HG03457 (cell line): Measurements from ENCODE around the gene CFC1.
"Not testable (repeated sequence)": the region's sequence is repeated elsewhere in the genome, so short reads cannot be mapped to it uniquely, and the experiment has no call there.

ENCODE experiments used
- ATAC-seq: cut with Tn5 transposase; IDR thresholded peaks from one replicate; pipeline ENCODE4 v1.9.1; 2021; ENCODE audit warnings: moderate number of reproducible peaks; ENCODE audit not compliant: unreplicated experiment

The CFC1 gene

GRCh38 chr2:130584726-130585125 lies 14.6 kb downstream of the CFC1 start:
- not testable (repeated sequence) for ATAC-seq

GRCh38 chr2:130583582-130583981 lies 15.8 kb downstream of the CFC1 start:
- ATAC-seq, result not testable (repeated sequence)

DNA sequence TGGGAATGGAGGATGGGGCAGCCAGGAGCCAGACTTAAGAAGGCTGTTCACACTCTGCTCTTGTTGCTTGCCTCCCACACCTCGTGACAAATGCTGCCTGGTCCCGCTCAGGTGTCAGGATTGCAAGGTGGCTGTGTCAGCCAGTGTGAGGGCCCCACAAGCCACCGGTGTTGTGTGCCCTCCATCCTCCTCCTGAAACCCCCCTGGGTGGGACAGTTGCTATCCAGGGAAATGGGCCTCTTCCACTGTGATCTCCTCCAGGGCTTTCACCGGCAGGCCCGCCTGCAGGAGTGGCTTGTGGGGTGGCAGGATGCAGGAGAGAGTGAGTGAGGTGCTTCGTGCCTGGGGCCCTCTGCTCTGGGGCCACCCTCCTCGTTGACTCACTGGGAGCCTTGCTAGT lies 16.4 kb downstream of the CFC1 start:
- ATAC-seq, result not testable (repeated sequence)

GRCh38 chr2:130581491-130581890 lies 17.9 kb downstream of the CFC1 start:
- not testable (repeated sequence) for ATAC-seq

DNA sequence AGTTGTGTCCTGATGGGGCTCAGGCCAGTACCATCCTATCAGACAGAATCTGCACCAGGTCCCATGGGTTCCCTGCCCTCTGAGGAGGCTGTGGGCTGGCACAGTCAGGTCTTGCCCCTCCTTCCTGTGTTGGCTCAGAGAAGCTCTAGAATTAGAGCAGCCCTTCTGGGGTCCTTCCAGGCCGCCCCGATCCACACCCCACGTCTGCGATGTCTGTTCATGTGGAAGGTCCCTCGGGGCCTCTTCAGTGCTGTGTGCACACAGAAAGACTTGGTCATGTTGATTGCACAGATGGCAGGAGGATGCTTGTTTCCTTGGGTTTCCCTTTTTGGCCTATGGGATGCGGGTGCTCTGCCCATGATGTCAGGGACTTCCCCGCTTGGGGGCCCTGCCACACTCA lies 20.3 kb downstream of the CFC1 start:
- ATAC-seq, result not testable (repeated sequence)

GRCh38 chr2:130577559-130577958 lies 21.8 kb downstream of the CFC1 start:
- ATAC-seq, result not testable (repeated sequence)

GRCh38 chr2:130576209-130576784 lies 23.1 kb downstream of the CFC1 start:
- ATAC-seq, result not testable (repeated sequence)

GRCh38 chr2:130574230-130574629 lies 25.1 kb downstream of the CFC1 start:
- ATAC-seq, result not testable (repeated sequence)

GRCh38 chr2:130571929-130572328 lies 27.4 kb downstream of the CFC1 start:
- ATAC-seq, result not testable (repeated sequence)

DNA sequence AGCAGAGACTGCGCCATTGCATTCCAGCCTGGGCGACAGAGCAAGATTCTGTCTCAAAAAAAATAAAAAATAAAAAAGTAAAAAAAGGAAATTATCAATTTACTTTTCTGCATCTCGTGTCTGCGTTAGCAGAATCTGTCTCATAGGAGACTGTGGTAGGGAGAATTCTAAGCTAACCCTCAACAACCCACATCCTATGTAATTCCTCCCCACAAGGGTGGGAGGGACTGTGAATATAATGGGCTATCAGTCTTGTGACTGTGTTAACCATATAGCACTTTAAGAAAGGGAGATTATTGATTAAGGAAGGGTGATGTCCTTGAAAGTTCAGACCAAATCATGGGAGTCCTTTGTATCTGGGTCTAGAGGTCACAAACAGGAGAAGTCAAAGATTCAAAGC lies 33.2 kb downstream of the CFC1 start:
- not testable (repeated sequence) for ATAC-seq

DNA sequence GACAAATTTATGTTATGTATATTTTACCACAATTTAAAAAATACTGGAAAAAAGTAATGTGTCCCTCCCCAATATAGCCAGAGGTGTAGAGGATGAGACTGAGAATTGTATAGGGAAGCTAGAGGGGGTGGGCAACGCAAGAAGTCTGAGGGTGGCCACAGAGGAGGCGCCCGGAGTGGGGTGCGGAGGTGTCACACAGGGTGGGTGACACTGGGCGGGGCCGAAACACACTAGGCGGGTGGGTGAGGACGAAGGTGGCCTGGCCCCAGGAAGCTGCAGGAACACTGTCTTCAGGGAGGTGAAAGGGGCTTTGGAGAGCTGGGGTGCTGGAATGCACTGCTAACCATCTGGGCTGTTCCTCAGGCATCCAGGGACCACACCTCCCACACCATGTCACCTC lies 42.9 kb downstream of the CFC1 start:
- not testable (repeated sequence) for ATAC-seq

DNA sequence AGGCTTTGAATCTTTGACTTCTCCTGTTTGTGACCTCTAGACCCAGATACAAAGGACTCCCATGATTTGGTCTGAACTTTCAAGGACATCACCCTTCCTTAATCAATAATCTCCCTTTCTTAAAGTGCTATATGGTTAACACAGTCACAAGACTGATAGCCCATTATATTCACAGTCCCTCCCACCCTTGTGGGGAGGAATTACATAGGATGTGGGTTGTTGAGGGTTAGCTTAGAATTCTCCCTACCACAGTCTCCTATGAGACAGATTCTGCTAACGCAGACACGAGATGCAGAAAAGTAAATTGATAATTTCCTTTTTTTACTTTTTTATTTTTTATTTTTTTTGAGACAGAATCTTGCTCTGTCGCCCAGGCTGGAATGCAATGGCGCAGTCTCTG lies 45.2 kb downstream of the CFC1 start:
- not testable (repeated sequence) for ATAC-seq

DNA sequence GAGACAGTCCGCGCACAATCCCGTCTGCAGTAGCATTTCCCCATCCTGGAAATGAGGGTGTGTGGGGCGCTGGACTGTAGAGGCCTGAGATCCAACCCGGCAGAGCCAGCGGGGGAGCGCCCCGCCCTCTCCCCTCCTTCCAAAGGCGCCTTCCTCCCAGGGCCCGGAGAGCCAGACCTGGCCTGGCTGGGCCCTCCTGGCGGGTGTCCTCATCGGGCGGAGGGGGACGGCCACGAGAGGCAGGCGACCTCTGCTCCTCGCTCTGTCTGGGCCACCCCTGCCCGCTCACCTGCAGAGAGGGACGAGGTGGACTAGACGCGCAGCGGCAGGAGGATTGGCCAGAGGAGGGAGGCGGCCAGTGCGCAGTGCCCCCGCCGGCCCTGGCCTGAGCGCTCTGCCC lies 49.9 kb downstream of the CFC1 start:
- ATAC-seq, result not testable (repeated sequence)

DNA sequence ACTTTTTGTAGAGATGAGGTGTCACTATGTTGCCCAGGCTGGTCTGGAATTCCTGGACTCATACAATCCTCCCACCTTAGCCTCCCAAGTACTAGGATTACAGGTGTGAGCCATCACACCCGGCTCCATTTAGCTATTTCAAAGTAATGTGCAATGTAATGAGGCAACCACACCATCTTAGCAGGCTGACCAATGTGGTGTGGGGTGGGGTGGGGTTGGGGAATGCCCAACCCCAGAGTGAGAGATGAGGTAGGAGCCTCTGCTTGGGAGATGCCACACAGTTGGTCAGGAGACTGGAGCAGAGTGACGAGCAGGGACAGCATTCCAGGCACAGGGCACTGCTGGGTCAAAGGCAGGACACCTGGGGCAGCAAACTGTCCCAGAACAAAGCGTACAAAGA lies 51.0 kb downstream of the CFC1 start:
- not testable (repeated sequence) for ATAC-seq

GRCh38 chr2:130544978-130545377 lies 54.4 kb downstream of the CFC1 start:
- ATAC-seq, result not testable (repeated sequence)

DNA sequence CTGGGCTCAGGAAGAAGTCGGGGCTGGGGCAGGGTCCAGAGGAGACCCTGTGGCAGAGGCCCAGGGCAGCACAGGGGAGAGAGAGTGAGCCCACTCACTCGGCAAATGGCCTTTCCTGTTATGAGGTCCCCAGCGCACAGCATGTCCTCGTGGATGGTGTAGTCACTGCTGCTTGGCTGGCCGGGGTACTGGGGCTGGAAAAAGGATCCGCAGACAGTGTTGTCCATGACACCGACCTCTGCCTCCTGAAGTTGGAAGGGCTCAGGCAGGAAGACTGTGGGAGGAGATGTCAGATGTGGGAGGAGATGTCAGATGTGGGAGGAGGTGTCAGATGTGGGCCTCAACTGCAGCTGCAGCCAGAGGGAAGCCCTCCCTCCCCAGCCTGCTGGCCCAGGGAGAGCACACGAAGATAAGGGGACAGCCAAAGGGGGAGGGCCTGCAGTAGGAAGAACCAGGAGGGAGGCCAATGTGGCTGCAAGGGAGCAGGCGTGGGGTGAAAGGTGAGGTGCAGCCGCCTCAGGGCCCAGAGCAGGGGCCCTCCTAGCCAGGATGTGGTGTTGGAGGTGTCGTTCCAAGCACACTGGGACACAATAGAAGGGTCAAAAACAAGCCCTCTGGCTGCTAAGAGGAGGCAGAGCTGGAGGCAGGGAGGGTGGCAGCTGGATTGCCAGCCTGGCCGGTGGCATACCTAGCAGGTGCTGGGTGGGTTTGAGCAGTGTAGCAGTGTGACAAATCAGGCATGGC lies 55.4 kb downstream of the CFC1 start:
- not testable (repeated sequence) for ATAC-seq

- not testable (repeated sequence) for ATAC-seq
Observed at GRCh38 chr2:130542789-130543188, 56.6 kb downstream of the CFC1 start.
